ENCODE measurements around the gene LRP5. TPM values are rescaled to one million over a fixed set of nuclear protein-coding genes. Genes with fewer than 3 reads are reported as not detected.

Gene LRP5
- total and polyA plus RNA-seq, 9 of the 15 experiments (the other 6 are each of a cell fraction or from before 2014, with no cell fraction given), result 0.48 to 44.2 (median 13.5) TPM

- Histone ChIP-seq H4K20me1 (replicated peaks; ENCODE audit: control insufficient read depth, insufficient read depth, low read length) (peaks cover 33% of the 10 kb centered on the region), H3K9ac (ENCODE audit: insufficient read depth in 1 of 2, low read depth in 2 of 2, low read length in 2 of 2) (no peak overlapping the region), H3K9me3 (replicated peaks; ENCODE audit: control insufficient read depth, insufficient read depth, low read depth, low read length) (no peaks in the 10 kb centered on the region), H3K4me2 (ENCODE audit: insufficient read depth, low read length) (no peak overlapping the region), H3K27me3 (ENCODE audit: control insufficient read depth in 2 of 2, insufficient read depth in 2 of 2, low read length in 2 of 2) (no peaks in the 10 kb centered on the region), H3K79me2 (ENCODE audit: control insufficient read depth, insufficient read depth, low read length) (peaks cover 93% of the 10 kb centered on the region), H3K4me3 (no peak overlapping the region), H3K36me3 (ENCODE audit: control insufficient read depth, insufficient read depth, low read length) (no peaks in the 10 kb centered on the region; the same call in 2 of the 3 replicates), H3K27ac (ENCODE audit: extremely low read depth, low read depth, low read length) (no peak overlapping the region), H3K4me1 (replicated peaks in 1 of 2; ENCODE audit: control insufficient read depth in 2 of 2, insufficient read depth in 2 of 2, low read length in 2 of 2) (peaks cover 22 to 32% of the 10 kb centered on the region in 2 experiments), H3K9me1 (ENCODE audit: control insufficient read depth, insufficient read depth, low read length) (no peaks in the 10 kb centered on the region), H2AFZ (ENCODE audit: low read depth, low read length) (no peak overlapping the region)
- in situ Hi-C loops (cut with MboI), result no loop called here
- intact Hi-C loops (cut with micrococcal nuclease), result no loop called here
- no TSS peak for BruUV-seq (replicated peaks)
- no peak for DNase-seq (ENCODE audit: extremely low read depth in 1 of 4, low spot score in 3 of 4)
- no peak for ATAC-seq
- FAIRE-seq, result no peak
- ChIA-PET CTCF (ENCODE audit: low intra/inter-chr PET ratio) (no interaction called here), POLR2A (interaction anchor here (1.0 to 1.3 kb wide), 3 partner anchors 16 to 24 kb away, joined by 3 to 4 read pairs (median 4); no protein-coding TSS in a partner anchor)
- WGBS (ENCODE audit: insufficient coverage, low coverage, missing lambda C conversion rate), result 20% methylated on average over 2 of the region's 2 CpGs
- TF ChIP-seq E2F5 (CRISPR knock-in tag; IDR thresholded peaks at IDR 0.05) (no peak), ATF3 (IDR thresholded peaks at IDR 0.05) (0 out of 2 replicates have a peak, but pooled peaks have one; percentile 11), ATF3 (CRISPR knock-in tag; conservative IDR thresholded peaks at IDR 0.05) (no peak), ESRRA (IDR thresholded peaks at IDR 0.05; ENCODE audit: borderline replicate concordance, low read depth) (no peak), ZNF551 (CRISPR knock-in tag; IDR thresholded peaks at IDR 0.05) (no peak), MTA2 (IDR thresholded peaks at IDR 0.05; ENCODE audit: low read depth) (no peak), CEBPG (CRISPR knock-in tag; IDR thresholded peaks at IDR 0.05) (no peak), CEBPG (tag; conservative IDR thresholded peaks at IDR 0.05 in 1 of 2, IDR thresholded peaks at IDR 0.05 in 1 of 2) (peak in 1 of 2 experiments; percentile 33; a peak in 1 of 4 replicates)
Measured at GRCh38 chr11:68497761-68498160, 185.4 kb downstream of the LRP5 start.

Measured in K562 (cell line).